Stimulated activated CD8-positive, alpha-beta memory T cell treated with anti-CD3 and anti-CD28 coated beads, Interleukin-7, amount 100 ng/mL, for 4 hours (primary cell): ENCODE measurements around the gene BTBD19.
"Not testable (repeated sequence)": the region's sequence is repeated elsewhere in the genome, so short reads cannot be mapped to it uniquely, and the experiment has no call there.

Source experiments
- DNase-seq, 2 donors: peaks; one replicate each; pipeline ENCODE4 v3.0.0-alpha.2; 2020; ENCODE audit warnings: low read depth in 2 of 2

The BTBD19 gene

DNA sequence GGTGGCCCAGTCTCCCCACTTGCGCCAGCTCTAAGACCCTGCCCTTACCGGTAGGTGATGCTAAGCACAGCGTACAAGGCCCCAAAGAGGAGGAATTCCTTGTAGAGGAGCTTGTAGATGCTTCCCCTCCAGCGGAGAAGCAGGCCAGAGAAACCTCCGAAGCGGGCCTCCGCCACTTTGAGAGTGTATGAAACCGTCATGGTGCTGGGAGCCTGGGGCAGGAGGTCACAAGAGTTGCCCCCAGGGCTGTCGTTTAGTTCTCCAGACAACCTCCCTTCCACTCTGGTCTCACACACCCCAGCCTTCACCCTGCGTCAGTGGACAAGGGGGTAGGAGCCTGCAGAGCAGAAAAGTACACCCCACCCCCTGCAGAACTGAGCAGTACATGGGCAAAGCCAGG, 20.8 kb upstream of the BTBD19 start:
- no peak for DNase-seq

DNA sequence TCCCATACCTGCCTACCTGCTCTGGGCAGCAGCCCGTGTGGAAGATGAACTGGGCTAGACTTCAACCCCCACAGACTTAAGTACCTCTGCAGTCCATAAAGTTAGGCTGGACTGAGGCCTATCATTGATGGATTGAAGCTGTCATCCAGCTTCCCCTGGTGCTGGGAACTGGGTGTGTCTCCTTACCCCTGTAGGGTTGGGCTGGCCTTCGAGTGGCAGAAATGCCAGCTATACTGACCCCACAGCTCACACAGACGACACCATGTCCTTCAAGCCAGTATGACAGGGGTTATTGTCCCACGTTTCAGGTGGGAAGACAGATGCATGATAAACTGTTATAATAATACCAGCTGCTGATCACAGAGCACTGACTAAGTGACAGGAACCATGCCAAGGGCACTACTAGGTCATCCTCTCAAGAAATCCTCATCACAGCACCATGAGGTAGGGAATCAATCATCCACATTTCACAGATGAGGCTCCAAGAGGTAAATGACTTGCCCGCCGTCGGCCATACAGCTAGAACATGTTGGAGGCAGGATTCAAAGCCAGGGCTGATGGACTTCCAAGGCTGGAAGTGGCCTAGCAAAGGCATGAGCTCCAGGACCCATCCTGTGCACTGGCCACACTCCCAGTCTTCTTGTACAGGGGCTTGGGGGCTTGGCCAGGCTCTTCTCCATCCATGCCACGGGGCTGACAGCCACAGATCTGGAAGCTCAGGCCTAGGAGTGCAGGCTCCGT, 20.0 kb upstream of the BTBD19 start, which contains the start of gene BEST4:
BEST4 (minus strand) TSS at position 51 of the 741 bp plus-strand sequence. CDS start 465 bp downstream, outside the sequence.
- no peak for DNase-seq

DNA sequence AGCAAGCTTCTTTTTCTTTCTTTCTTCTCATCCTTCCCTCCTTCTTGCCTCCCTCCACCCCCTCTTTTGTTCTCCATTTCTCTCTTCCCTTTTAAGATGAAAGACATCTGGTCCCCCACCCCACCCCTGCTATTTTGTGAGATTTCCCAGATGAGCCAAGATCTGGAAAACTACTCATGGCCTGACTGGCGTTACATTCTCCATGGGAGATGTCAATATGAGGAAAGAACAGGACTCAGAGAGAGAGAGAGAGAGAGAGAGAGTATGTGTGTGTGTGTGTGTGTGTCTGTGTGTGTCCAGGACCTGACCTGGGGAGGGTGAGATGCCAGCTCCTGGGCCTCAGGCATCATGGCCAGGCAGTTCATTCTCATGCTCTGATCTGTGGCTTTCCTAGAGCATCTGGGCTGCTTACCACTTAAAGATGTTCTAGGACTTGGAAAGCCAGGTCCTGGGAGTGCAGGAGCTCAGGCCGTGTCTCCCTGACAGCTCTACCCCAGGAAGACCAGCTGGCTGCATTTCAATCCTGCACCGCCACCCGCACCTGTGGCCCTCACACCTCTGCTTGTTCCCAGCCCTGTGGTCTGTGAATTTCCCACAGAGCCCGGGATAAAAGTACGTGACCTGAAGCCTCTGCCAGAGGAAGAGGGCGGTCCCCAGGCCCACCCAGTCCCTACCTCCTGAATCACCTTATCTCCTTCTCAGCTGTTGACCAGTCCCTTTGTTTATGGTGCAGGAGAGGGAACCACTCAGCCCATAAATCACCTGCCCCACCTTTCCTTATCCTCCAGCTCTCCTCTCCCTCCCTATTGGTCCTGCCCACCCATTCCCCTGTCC, 17.1 kb upstream of the BTBD19 start:
- DNase-seq: no peak

DNA sequence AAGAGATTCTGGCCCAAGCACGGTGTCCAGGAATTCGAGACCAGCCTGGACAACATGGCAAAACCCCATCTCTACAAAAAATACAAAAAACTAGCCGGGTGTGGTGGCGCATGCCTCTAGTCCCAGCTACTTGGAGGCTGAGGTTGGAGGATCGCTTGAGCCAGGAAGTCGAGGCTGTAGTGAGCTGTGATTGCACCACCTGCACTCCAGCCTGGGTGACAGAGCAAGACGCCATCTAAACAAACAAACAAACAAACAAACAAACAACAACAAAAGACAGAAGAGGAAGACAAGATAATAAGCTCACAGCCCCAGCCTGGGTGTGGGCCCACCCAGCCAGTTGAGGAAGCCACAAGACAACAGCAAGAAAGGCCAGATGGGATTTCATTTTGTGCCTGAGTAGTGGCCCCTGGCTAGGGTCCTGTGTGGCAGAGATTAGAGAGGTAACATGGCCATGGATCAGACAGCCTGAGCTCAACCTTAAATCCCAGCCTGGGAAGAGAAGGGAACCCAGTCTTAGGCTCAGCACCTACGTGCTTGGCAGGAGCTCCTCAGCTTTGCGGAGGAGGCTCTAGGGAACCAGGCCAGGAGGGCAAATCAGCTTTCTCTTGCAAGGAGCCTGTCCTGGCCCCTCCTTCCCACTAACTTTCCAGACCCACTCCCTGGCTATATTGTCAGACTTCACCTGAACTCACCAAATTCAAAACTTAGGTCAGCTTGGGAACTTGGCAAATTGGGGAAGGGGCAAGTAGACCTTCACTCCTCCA, 15.4 kb upstream of the BTBD19 start:
- no peak for DNase-seq

DNA sequence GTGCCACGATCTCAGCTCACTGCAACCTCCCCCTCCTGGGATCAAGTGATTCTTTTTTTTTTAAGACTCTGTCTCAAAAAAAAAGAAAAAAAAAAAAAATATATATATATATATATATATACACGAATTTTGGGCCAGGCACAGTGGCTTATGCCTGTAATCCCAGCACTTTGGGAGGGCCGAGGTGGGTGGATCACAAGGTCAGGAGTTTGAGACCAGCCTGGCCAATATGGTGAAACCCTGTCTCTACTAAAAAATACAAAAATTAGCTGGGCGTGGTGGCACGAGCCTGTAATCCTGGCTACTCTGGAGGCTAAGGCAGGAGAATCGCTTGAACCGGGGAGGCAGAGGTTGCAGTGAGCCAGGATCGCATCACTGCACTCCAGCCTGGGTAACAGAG, 10.4 kb upstream of the BTBD19 start:
- not testable (repeated sequence) for DNase-seq

DNA sequence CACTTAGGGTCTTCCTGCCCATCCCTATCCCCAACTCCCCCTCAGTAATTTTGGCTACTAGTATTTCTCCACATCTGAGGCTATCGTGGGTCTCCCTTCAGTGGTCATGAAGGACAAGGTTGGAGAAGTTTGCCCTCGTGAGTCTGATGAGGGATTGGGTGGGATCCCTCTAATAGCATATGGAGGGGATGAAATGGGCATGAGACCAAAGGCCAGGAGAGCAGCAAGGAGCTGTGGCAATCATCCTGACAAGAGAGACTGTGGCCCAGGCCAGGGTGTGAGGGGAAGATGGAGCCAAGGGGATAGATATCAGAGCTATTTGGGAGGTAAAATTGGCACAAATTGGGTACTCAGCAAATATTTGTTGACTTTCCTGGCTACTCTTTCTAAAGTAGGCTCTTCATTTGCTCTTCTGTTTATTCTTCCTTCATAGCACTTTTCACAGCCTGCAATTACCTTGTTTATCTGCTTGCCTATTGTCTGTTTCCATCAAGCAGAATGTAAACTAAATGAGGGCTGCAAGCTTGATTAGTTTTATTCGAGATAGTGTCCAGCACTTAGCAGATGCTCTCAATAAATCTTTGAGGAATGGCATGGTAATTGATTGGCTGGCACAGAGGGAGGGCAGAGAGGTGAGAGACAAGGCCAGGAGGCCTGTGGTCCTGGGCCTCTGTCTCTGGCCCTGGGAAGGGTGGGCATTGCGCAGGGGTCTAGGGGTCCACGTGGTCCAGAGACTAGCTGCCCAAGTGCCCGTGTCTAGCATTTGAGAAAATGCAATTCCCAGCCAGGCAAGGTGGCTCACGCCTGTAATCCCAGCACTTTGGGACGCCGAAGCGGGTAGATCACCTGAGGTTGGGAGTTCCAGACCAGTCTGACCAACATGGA, 9.6 kb upstream of the BTBD19 start:
- DNase-seq: no peak

DNA sequence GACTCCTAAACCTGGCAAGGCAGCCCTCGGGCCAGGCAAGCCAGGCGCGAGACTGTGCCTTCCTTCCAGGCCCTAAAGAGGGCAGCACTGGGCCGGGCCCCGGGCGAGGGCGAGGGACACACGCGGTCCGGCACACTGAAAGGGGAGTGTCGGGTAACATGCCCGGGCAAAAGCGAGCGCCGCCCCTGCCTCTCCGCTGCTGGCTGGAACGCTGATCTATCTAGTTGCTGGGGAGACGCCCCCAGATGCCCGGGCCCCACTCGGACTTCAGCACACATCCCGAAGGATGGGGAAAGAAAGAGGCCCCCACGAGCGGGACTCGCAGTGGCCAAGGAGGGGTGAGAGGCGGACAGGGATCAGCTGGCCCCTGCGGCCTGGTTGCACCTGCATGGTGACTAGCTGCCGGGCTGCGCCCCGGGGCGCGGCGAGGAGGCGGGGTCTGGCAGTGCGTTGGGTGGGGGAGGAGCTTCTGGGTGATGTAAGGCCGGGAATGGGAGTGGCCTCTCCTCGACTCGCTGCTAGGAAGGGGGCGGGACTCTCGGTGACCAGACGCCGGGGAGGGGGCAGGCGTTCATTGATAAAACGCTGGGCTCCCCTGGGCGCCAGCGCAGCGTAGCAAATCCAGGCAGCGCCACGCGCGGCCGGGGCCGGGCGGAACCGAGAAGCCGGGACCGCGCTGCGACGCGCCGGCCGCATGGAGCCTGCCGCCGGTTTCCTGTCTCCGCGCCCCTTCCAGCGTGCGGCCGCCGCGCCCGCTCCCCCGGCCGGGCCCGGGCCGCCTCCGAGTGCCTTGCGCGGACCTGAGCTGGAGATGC, 8.3 kb upstream of the BTBD19 start, which contains the start of gene PLK3:
PLK3 (plus strand) TSS at position 608 of the 815 bp plus-strand sequence; CDS start at position 695, 87 bp downstream.
- DNase-seq: peak; percentile 97

DNA sequence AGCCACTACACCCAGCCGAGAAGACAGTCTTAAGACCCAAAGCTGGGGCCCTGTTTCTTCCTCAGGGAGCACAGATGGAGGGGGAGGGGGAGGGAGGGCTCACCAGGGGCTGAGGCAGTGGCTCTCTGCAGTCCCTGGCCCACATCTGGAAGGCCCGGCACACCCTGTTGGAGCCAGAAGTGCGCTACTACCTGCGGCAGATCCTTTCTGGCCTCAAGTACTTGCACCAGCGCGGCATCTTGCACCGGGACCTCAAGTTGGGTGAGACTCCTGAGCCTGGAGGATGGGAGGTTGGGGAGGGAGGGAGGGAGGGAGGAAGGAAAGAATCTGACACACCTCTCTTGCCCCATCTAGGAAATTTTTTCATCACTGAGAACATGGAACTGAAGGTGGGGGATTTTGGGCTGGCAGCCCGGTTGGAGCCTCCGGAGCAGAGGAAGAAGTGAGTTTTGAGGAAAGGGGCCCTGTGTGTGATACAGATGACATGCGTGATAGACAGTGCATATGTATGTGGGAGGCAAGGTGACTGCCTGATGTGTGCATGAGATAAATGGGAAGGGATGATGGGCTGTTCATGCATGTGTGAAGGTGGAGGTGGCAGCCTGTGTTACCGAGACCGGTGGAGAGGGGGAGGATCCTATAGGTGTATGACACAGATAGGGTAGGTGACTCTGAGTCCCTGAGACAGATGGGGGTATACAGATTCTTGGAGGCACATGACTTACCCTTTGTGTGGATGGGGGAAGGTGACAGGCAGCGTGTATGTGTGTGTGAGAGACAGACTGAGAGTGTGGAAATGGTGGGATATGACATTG, 6.6 kb upstream of the BTBD19 start:
- DNase-seq: no peak

DNA sequence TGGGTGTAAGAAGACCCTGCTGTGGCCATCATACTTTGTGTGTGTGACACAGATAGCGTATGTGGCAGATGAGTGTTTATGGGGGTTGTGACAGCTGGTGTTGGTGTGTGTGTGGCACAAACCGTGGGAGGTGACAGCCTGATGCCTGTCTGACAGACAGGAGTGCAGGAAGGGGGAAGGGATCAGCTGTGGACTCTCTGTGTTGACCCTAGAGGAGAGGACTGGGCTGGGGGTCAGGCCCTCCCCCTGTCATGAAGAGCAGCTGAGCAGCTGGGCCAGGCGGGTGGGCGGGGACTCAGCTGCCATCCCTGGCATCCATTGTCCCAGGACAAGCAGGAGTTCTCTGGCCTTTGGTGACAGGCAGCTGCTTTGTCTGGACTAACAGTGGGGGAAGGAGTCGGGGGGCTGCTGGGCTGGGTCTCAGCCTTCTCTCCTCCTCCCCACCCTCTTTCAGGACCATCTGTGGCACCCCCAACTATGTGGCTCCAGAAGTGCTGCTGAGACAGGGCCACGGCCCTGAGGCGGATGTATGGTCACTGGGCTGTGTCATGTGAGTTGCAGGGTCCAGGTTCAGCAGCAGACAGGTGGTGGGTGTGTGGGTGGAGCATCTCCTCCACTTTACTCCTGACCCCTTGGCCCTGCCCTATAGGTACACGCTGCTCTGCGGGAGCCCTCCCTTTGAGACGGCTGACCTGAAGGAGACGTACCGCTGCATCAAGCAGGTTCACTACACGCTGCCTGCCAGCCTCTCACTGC, 5.8 kb upstream of the BTBD19 start:
- DNase-seq: no peak

DNA sequence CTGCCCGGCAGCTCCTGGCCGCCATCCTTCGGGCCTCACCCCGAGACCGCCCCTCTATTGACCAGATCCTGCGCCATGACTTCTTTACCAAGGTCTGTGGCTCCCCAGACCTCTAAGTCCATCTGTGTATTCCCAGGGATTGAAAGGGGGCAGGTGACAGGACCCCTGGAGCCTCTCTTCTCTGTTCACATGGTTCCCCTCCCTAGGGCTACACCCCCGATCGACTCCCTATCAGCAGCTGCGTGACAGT, 5.3 kb upstream of the BTBD19 start:
- DNase-seq: no peak

DNA sequence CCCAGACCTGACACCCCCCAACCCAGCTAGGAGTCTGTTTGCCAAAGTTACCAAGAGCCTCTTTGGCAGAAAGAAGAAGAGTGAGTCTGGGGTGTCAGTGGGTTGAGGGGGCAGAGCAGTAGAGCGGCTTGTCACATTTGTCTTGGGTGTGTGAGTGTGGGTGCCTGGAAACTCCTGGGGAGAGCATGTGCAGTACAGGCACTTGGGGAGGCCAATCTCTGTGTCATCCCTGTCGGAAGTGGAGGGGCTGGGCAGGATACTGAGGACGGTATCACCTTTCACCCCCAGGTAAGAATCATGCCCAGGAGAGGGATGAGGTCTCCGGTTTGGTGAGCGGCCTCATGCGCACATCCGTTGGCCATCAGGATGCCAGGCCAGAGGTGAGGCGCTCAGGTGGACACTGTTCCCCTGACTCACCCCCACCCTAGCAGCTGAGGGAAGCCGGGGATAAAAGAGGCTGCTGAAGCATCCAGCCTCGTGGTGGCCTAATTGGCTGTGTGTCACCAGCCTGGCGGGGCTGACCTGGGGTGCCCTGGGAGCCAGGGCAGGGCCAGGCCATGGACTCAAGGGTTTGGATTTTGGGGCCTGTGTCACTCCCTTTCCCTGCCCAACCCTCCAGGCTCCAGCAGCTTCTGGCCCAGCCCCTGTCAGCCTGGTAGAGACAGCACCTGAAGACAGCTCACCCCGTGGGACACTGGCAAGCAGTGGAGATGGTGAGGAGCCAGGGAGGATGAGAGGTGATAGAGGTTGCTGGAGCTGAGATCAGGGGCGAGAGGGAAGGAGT, 4.8 kb upstream of the BTBD19 start:
- DNase-seq: no peak

DNA sequence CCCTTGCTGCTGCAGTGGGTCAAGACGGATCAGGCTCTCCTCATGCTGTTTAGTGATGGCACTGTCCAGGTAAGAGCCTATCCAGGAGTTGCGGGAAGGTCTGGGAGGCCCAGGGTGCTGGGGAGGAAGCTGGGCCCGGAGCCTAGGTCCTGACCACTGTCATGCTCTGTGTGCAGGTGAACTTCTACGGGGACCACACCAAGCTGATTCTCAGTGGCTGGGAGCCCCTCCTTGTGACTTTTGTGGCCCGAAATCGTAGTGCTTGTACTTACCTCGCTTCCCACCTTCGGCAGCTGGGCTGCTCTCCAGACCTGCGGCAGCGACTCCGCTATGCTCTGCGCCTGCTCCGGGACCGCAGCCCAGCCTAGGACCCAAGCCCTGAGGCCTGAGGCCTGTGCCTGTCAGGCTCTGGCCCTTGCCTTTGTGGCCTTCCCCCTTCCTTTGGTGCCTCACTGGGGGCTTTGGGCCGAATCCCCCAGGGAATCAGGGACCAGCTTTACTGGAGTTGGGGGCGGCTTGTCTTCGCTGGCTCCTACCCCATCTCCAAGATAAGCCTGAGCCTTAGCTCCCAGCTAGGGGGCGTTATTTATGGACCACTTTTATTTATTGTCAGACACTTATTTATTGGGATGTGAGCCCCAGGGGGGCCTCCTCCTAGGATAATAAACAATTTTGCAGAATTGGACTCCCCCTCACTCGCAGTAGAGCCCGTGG, 2.9 kb upstream of the BTBD19 start:
- DNase-seq: no peak

DNA sequence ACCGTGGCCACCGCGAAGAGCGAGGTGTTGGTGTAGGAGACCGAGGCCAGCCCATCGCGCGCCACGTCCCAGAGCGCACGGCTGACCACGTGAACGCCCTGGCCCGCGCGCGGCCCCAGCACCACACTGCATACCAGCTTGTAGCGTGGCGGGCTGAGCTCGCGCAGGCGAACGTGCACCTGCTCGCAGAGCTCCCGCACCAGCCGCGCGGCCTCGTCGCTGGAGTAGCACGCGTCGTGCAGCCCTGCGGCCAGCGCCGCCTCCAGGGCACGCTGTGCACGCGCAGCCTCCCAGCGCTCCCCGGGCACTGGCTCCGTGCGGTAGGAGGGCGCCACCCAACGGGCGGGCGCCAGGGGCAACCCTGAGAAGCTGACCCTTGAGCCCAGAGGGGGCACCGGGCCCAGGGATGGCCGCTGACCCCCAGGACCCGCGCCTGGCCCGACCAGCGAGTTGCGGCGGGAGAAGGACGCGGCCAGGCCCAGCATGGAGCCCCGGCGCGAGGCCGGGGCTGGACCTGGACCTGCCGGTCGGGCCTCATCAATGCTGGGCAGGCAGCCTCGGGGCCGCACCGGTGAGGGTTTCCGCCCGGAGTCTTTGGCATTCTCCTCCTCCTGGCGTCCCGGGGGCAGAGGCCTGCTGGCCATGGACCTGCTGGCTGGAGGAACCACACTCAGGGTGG, 2.2 kb upstream of the BTBD19 start:
- no peak for DNase-seq

DNA sequence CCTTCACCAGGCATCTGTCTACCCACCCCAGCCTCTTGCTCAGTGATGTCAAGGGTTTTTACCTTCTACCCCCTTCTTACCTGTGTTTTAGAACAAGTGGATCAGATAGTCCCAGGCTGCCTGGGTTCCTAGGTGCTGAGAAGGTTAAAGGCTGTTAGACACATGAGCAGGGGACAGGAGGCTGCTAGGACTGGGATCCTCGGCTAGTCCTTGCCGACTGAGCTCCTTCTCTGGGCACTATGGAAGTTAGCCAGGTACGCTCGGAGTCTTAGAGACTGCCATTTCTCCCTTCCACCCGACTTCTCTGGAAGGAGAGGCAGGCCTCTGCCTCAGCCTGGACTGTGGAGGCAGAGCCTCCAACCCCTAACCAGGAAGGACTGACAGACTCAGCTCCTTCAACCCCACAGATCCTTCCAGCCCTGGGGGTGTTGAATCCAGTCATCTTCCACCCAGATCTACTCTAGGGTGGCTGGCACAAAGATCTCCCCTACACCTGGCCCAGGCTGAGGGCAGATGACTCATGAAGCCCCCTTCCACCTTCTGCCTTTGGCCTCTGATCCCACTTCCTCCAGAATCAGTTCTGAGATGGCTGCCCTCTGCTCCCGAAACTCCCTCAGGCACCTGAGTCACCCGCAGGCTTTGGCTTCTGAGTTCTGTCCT, 1.5 kb upstream of the BTBD19 start, which contains the start of gene DYNLT4:
DYNLT4 (minus strand) TSS at position 648 of the 660 bp plus-strand sequence. CDS start 683 bp downstream, outside the sequence.
- DNase-seq: no peak

DNA sequence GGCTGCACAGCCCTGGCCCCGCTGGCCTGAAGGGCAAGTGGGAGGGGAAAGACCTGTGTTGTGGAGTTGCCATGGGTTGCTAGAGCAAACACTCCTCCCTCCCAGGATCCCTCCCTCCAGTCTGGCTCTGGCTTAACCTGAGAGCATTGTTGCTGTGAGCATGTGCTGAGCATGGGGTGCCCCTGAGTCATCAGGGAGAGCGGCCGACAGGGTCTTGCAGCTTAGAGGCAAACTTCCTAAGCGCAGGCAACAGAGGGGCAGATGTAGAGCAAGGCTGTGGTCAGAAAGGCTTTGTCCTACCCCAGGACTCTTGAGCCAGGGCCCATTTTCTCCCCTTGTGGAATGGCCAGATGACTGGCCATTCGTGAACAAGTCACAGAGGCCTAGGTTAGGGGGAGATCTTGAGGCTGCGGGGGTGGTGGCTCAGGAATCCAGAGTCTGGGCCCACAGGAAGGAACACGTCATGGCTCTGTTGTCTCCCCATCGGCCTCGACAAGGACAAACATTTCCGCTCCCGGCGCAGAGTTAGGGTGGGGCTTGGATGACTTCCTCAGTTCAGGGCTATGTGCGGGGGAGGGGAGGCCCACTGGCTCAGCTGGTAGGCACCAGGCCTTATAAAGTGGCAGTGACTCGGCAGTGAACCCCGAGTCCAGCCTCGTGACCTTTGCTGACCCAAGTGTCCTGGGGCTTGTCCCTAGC, 810 bp upstream of the BTBD19 start:
- peak; percentile 80 to 84 for DNase-seq
